Measurements from ENCODE around the gene MOSPD3.
"Not testable (repeated sequence)": the region's sequence is repeated elsewhere in the genome, so short reads cannot be mapped to it uniquely, and the experiment has no call there.

The MOSPD3 gene

GRCh38 chr7:100611983-100612729, at the start of gene MOSPD3:
MOSPD3 (plus strand) TSS chr7:100612540; CDS start chr7:100612792, 252 bp downstream.
- H3K9me3 Mint-ChIP-seq, result no peaks in the 10 kb centered on the region
- H3K4me3 Mint-ChIP-seq, result peak within 1 kb of the TSS; percentile 85
- no peaks in the 10 kb centered on the region for H3K36me3 Mint-ChIP-seq (ENCODE audit: low read depth)
- peak within 1 kb of the TSS; percentile 95 for H3K27ac Mint-ChIP-seq
- no peaks in the 10 kb centered on the region for H3K27me3 Mint-ChIP-seq
- H3K4me1 Mint-ChIP-seq (ENCODE audit: low read depth), result peaks cover 12% of the 10 kb centered on the region

GRCh38 chr7:100563100-100563564, 49.2 kb upstream of the MOSPD3 start:
- Mint-ChIP-seq H3K4me3 (no peak overlapping the region), H3K27me3 (no peaks in the 10 kb centered on the region), H3K4me1 (ENCODE audit: low read depth) (peaks cover 19% of the 10 kb centered on the region), H3K27ac (no peak overlapping the region), H3K36me3 (ENCODE audit: low read depth) (peaks cover 30% of the 10 kb centered on the region), H3K9me3 (no peaks in the 10 kb centered on the region)

GRCh38 chr7:100563809-100564400, 48.4 kb upstream of the MOSPD3 start:
- Mint-ChIP-seq H3K27ac (no peak overlapping the region), H3K36me3 (ENCODE audit: low read depth) (peaks cover 30% of the 10 kb centered on the region)

GRCh38 chr7:100564405-100564804, 47.9 kb upstream of the MOSPD3 start:
- not testable (repeated sequence) for H3K27ac Mint-ChIP-seq, H3K27me3 Mint-ChIP-seq, H3K4me3 Mint-ChIP-seq, H3K9me3 Mint-ChIP-seq
- peaks cover 26% of the 10 kb centered on the region for H3K36me3 Mint-ChIP-seq (ENCODE audit: low read depth)
- H3K4me1 Mint-ChIP-seq (ENCODE audit: low read depth), result peaks cover 25% of the 10 kb centered on the region

More at GRCh38 chr7:100563809-100564400, 48.4 kb upstream of the MOSPD3 start:
- H3K9me3 Mint-ChIP-seq, result no peaks in the 10 kb centered on the region
- no peak overlapping the region for H3K4me3 Mint-ChIP-seq
- H3K27me3 Mint-ChIP-seq, result no peaks in the 10 kb centered on the region
- H3K4me1 Mint-ChIP-seq (ENCODE audit: low read depth), result peaks cover 25% of the 10 kb centered on the region

GRCh38 chr7:100565133-100565571, 47.2 kb upstream of the MOSPD3 start:
- H3K27ac Mint-ChIP-seq, result no peak overlapping the region
- no peak overlapping the region for H3K4me3 Mint-ChIP-seq
- peaks cover 20% of the 10 kb centered on the region for H3K36me3 Mint-ChIP-seq (ENCODE audit: low read depth)
- H3K9me3 Mint-ChIP-seq, result no peaks in the 10 kb centered on the region
- H3K27me3 Mint-ChIP-seq, result no peaks in the 10 kb centered on the region
- peaks cover 28% of the 10 kb centered on the region for H3K4me1 Mint-ChIP-seq (ENCODE audit: low read depth)

GRCh38 chr7:100566018-100566531, 46.3 kb upstream of the MOSPD3 start:
- Mint-ChIP-seq H3K27me3 (no peaks in the 10 kb centered on the region), H3K4me3 (no peak overlapping the region), H3K9me3 (no peaks in the 10 kb centered on the region), H3K27ac (peak overlapping the region; percentile 40), H3K4me1 (ENCODE audit: low read depth) (peaks cover 35% of the 10 kb centered on the region), H3K36me3 (ENCODE audit: low read depth) (peaks cover 20% of the 10 kb centered on the region)

- H3K9me3 Mint-ChIP-seq, result no peaks in the 10 kb centered on the region
- peaks cover 20% of the 10 kb centered on the region for H3K36me3 Mint-ChIP-seq (ENCODE audit: low read depth)
- H3K4me1 Mint-ChIP-seq (ENCODE audit: low read depth), result peaks cover 43% of the 10 kb centered on the region
- no peak overlapping the region for H3K4me3 Mint-ChIP-seq
- H3K27me3 Mint-ChIP-seq, result no peaks in the 10 kb centered on the region
- H3K27ac Mint-ChIP-seq, result no peak overlapping the region
Measured at GRCh38 chr7:100567031-100567730, 45.2 kb upstream of the MOSPD3 start.

GRCh38 chr7:100567751-100568175, 44.6 kb upstream of the MOSPD3 start:
- Mint-ChIP-seq H3K27ac (peak overlapping the region; percentile 70), H3K4me1 (ENCODE audit: low read depth) (peaks cover 43% of the 10 kb centered on the region), H3K36me3 (ENCODE audit: low read depth) (peaks cover 15% of the 10 kb centered on the region), H3K9me3 (no peaks in the 10 kb centered on the region), H3K27me3 (no peaks in the 10 kb centered on the region), H3K4me3 (no peak overlapping the region)

GRCh38 chr7:100568176-100568895, 44.0 kb upstream of the MOSPD3 start:
- Mint-ChIP-seq H3K36me3 (ENCODE audit: low read depth) (peaks cover 9% of the 10 kb centered on the region), H3K4me1 (ENCODE audit: low read depth) (peaks cover 43% of the 10 kb centered on the region), H3K9me3 (no peaks in the 10 kb centered on the region), H3K27me3 (no peaks in the 10 kb centered on the region), H3K4me3 (no peak overlapping the region), H3K27ac (peak overlapping the region; percentile 70)

GRCh38 chr7:100568896-100569844, 43.2 kb upstream of the MOSPD3 start:
- Mint-ChIP-seq H3K9me3 (no peaks in the 10 kb centered on the region), H3K27me3 (no peaks in the 10 kb centered on the region), H3K4me3 (peak overlapping the region; percentile 24), H3K36me3 (ENCODE audit: low read depth) (peaks cover 3% of the 10 kb centered on the region), H3K4me1 (ENCODE audit: low read depth) (peaks cover 38% of the 10 kb centered on the region), H3K27ac (peak overlapping the region; percentile 57)

GRCh38 chr7:100570954-100571828, 41.1 kb upstream of the MOSPD3 start:
- H3K27ac Mint-ChIP-seq, result no peak overlapping the region

GRCh38 chr7:100571829-100572116, 40.6 kb upstream of the MOSPD3 start:
- Mint-ChIP-seq H3K27ac (no peak overlapping the region), H3K4me1 (ENCODE audit: low read depth) (peaks cover 37% of the 10 kb centered on the region), H3K27me3 (no peaks in the 10 kb centered on the region), H3K4me3 (no peak overlapping the region), H3K9me3 (no peaks in the 10 kb centered on the region), H3K36me3 (ENCODE audit: low read depth) (peaks cover 13% of the 10 kb centered on the region)

More at GRCh38 chr7:100570954-100571828, 41.1 kb upstream of the MOSPD3 start:
- Mint-ChIP-seq H3K36me3 (ENCODE audit: low read depth) (peaks cover 9% of the 10 kb centered on the region), H3K4me1 (ENCODE audit: low read depth) (peaks cover 37% of the 10 kb centered on the region), H3K9me3 (no peaks in the 10 kb centered on the region), H3K27me3 (no peaks in the 10 kb centered on the region), H3K4me3 (no peak overlapping the region)
